WTC11 (cell line): ENCODE results near the gene KAT6B. TPM values are rescaled to one million over a fixed set of nuclear protein-coding genes. Genes with fewer than 3 reads are reported as not detected.

Experiments
- ATAC-seq: fragments of 200-7000 bp; cut with Tn5 transposase; 2 replicates; pipeline ENCODE4 v1.10.0; 2021; ENCODE audit warnings: mild to moderate bottlenecking, moderate library complexity
- CTCF ChIA-PET: fragments of 300-600 bp; sonication (Branson Sonifier 250); formaldehyde crosslinking; loops from one replicate; lab custom pipeline; 2021; ENCODE audit warnings: antibody characterized with exemption; lab: Charles Lee
- POLR2A ChIA-PET: fragments of 350-600 bp; sonication (Branson Sonifier 250); formaldehyde crosslinking; loops from one replicate; lab custom pipeline; 2021; ENCODE audit warnings: antibody characterized with exemption; lab: Charles Lee
- DNase-seq: peaks from one replicate; pipeline ENCODE4 v3.0.0; 2021; ENCODE audit warnings: low spot score
- H3K27ac Mint-ChIP-seq: 2 replicates; pipeline ENCODE4 v1.8.0; 2021; ENCODE audit warnings: mixed read lengths
- H3K27me3 Mint-ChIP-seq: 2 replicates; pipeline ENCODE4 v1.8.0; 2021; ENCODE audit warnings: low read depth, mild to moderate bottlenecking, moderate library complexity, mixed read lengths
- H3K36me3 Mint-ChIP-seq: 2 replicates; pipeline ENCODE4 v1.8.0; 2021; ENCODE audit warnings: mixed read lengths
- H3K4me1 Mint-ChIP-seq: 2 replicates; pipeline ENCODE4 v1.8.0; 2022; ENCODE audit warnings: mixed read lengths
- H3K4me3 Mint-ChIP-seq: 2 replicates; pipeline ENCODE4 v1.8.0; 2021; ENCODE audit warnings: mild to moderate bottlenecking, moderate library complexity, mixed read lengths
- H3K9me3 Mint-ChIP-seq: 2 replicates; pipeline ENCODE4 v1.8.0; 2021; ENCODE audit warnings: mixed read lengths
- FOXP1 ChIP-seq: sonication (generic); formaldehyde crosslinking; IDR thresholded peaks from 2 replicates; pipeline ENCODE4 v1.8.0; 2022; ENCODE audit warnings: missing genetic modification reagents, mild to moderate bottlenecking, moderate library complexity, borderline replicate concordance
- HMGA2 ChIP-seq: fragments of 250-450 bp; sonication (Bioruptor Pico); IDR thresholded peaks from 2 replicates; pipeline ENCODE4 v1.4.0; 2021; ENCODE audit warnings: mild to moderate bottlenecking, moderate library complexity
- JAZF1 ChIP-seq: fragments of 250-450 bp; sonication (Bioruptor Pico); IDR thresholded peaks from 2 replicates; pipeline ENCODE4 v1.9.0; 2021; ENCODE audit warnings: moderate library complexity, mild to moderate bottlenecking, inconsistent platforms
- KAT7 ChIP-seq: sonication (generic); formaldehyde crosslinking; IDR thresholded peaks from 2 replicates; pipeline ENCODE4 v1.8.1; 2023; ENCODE audit warnings: missing genetic modification reagents, mild to moderate bottlenecking, borderline replicate concordance
- MXD4 ChIP-seq: fragments of 250-450 bp; sonication (Bioruptor Pico); IDR thresholded peaks from 2 replicates; pipeline ENCODE4 v1.8.0; 2021; ENCODE audit warnings: mild to moderate bottlenecking, moderate library complexity, borderline replicate concordance
- MYBL2 ChIP-seq: sonication (generic); formaldehyde crosslinking; IDR thresholded peaks from 2 replicates; pipeline ENCODE4 v1.8.1; 2023; ENCODE audit warnings: mild to moderate bottlenecking, moderate library complexity, missing genetic modification reagents
- NFE2L1 ChIP-seq: sonication (generic); formaldehyde crosslinking; IDR thresholded peaks from 2 replicates; pipeline ENCODE4 v1.8.1; 2023; ENCODE audit warnings: missing genetic modification reagents
- TEAD4 ChIP-seq: sonication (generic); formaldehyde crosslinking; IDR thresholded peaks from 2 replicates; pipeline ENCODE4 v1.8.0; 2022; ENCODE audit warnings: mild to moderate bottlenecking, missing genetic modification reagents
- TP53 ChIP-seq: sonication (generic); formaldehyde crosslinking; IDR thresholded peaks from 2 replicates; pipeline ENCODE4 v1.8.1; 2023; ENCODE audit warnings: mild to moderate bottlenecking, missing genetic modification reagents
- ZMAT4 ChIP-seq: fragments of 250-450 bp; sonication (Bioruptor Pico); IDR thresholded peaks from 2 replicates; pipeline ENCODE4 v1.9.0; 2021; ENCODE audit warnings: mild to moderate bottlenecking
- ZNF138 ChIP-seq: sonication (generic); formaldehyde crosslinking; conservative IDR thresholded peaks from 2 replicates; pipeline ENCODE4 v1.8.1; 2022; ENCODE audit warnings: mild to moderate bottlenecking, moderate library complexity, missing genetic modification reagents
- ZNF281 ChIP-seq: sonication (generic); formaldehyde crosslinking; IDR thresholded peaks from 2 replicates; pipeline ENCODE4 v1.8.0; 2023; ENCODE audit warnings: mild to moderate bottlenecking, missing genetic modification reagents
- ZNF423 ChIP-seq: fragments of 250-450 bp; sonication (Bioruptor Pico); IDR thresholded peaks from 2 replicates; pipeline ENCODE4 v2.1.2; 2022; ENCODE audit warnings: mild to moderate bottlenecking, moderate library complexity
- total RNA-seq: library from RNA; stranded (reverse); gene quantifications from 3 replicates; pipeline ENCODE4 v1.2.3, GENCODE V29; 2021
- TF ChIP-seq, protein P1 (sequence below): sonication (generic); formaldehyde crosslinking; IDR thresholded peaks from 2 replicates; pipeline ENCODE4 v1.8.1; 2023; ENCODE audit warnings: mild to moderate bottlenecking, missing genetic modification reagents, moderate library complexity
- TF ChIP-seq, protein P2 (sequence below): fragments of 250-450 bp; sonication (Bioruptor Pico); IDR thresholded peaks from 2 replicates; pipeline ENCODE4 v1.9.0; 2021; ENCODE audit warnings: mild to moderate bottlenecking, borderline replicate concordance
- TF ChIP-seq, protein P3 (sequence below): fragments of 250-450 bp; sonication (Bioruptor Pico); IDR thresholded peaks from 2 replicates; pipeline ENCODE4 v1.9.0; 2021; ENCODE audit warnings: moderate library complexity, mild to moderate bottlenecking, inconsistent platforms, borderline replicate concordance

Gene KAT6B
- total RNA-seq, 1 experiment from 2014 or later: 18.5 TPM

GRCh38 chr10:75037171-75038153 lies 211.1 kb downstream of the KAT6B start:
- Mint-ChIP-seq H3K9me3 (no peaks in the 10 kb centered on the region), H3K27ac (no peak overlapping the region), H3K4me3 (no peak overlapping the region), H3K36me3 (no peaks in the 10 kb centered on the region), H3K4me1 (peaks cover 7% of the 10 kb centered on the region; the same call in 1 of the 2 replicates), H3K27me3 (no peaks in the 10 kb centered on the region)
- DNase-seq: no peak
- ChIA-PET POLR2A (no interaction called here), CTCF (interaction anchor here (0.9 kb wide), 1 partner anchor 198 kb away, joined by 3 read pairs; the partner anchor contains the start of gene COMTD1)
- ATAC-seq: no peak
- TF ChIP-seq JAZF1 (CRISPR knock-in tag) (no peak), ZNF138 (CRISPR knock-in tag) (no peak)
- TF ChIP-seq, protein P1, sequence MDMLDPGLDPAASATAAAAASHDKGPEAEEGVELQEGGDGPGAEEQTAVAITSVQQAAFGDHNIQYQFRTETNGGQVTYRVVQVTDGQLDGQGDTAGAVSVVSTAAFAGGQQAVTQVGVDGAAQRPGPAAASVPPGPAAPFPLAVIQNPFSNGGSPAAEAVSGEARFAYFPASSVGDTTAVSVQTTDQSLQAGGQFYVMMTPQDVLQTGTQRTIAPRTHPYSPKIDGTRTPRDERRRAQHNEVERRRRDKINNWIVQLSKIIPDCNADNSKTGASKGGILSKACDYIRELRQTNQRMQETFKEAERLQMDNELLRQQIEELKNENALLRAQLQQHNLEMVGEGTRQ (CRISPR knock-in tag): no peak
- TF ChIP-seq, protein P2, sequence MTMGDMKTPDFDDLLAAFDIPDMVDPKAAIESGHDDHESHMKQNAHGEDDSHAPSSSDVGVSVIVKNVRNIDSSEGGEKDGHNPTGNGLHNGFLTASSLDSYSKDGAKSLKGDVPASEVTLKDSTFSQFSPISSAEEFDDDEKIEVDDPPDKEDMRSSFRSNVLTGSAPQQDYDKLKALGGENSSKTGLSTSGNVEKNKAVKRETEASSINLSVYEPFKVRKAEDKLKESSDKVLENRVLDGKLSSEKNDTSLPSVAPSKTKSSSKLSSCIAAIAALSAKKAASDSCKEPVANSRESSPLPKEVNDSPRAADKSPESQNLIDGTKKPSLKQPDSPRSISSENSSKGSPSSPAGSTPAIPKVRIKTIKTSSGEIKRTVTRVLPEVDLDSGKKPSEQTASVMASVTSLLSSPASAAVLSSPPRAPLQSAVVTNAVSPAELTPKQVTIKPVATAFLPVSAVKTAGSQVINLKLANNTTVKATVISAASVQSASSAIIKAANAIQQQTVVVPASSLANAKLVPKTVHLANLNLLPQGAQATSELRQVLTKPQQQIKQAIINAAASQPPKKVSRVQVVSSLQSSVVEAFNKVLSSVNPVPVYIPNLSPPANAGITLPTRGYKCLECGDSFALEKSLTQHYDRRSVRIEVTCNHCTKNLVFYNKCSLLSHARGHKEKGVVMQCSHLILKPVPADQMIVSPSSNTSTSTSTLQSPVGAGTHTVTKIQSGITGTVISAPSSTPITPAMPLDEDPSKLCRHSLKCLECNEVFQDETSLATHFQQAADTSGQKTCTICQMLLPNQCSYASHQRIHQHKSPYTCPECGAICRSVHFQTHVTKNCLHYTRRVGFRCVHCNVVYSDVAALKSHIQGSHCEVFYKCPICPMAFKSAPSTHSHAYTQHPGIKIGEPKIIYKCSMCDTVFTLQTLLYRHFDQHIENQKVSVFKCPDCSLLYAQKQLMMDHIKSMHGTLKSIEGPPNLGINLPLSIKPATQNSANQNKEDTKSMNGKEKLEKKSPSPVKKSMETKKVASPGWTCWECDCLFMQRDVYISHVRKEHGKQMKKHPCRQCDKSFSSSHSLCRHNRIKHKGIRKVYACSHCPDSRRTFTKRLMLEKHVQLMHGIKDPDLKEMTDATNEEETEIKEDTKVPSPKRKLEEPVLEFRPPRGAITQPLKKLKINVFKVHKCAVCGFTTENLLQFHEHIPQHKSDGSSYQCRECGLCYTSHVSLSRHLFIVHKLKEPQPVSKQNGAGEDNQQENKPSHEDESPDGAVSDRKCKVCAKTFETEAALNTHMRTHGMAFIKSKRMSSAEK (CRISPR knock-in tag): no peak

DNA sequence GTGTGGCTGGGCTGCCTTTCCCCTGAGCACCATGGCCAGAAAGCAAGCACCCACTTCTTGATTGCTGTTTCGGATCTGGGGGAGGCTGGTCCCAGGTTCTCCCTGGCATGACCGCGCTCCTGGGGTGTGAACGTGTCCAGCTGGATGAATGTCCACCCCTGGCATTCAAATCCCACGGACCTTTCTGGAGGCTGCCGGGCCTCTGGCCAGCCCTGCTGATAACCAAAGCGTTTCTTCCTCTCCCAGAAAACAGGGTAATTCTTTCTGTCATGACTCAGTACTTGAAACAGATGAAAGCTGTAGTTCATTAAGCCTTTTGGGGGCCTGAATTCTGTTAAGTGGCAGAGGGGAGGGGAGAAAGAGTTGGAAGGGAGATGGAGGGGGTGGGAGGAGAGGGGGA lies 211.9 kb downstream of the KAT6B start:
- no peak for ATAC-seq
- H3K27ac Mint-ChIP-seq: no peak overlapping the region
- H3K36me3 Mint-ChIP-seq: no peaks in the 10 kb centered on the region
- POLR2A ChIA-PET: no interaction called here
- H3K4me3 Mint-ChIP-seq: no peak overlapping the region
- CTCF ChIA-PET: no interaction called here
- no peak for DNase-seq
- no peaks in the 10 kb centered on the region; the same call in 1 of the 2 replicates for H3K27me3 Mint-ChIP-seq
- H3K4me1 Mint-ChIP-seq: peaks cover 7% of the 10 kb centered on the region; the same call in 1 of the 2 replicates
- no peak for TF ChIP-seq MYBL2 (CRISPR knock-in tag)
- no peak for TF ChIP-seq HMGA2
- TF ChIP-seq ZNF281 (CRISPR knock-in tag): no peak
- no peak for TF ChIP-seq ZNF423
- no peak for TF ChIP-seq MXD4 (CRISPR knock-in tag)
- no peaks in the 10 kb centered on the region for H3K9me3 Mint-ChIP-seq

GRCh38 chr10:75040576-75040975 lies 214.2 kb downstream of the KAT6B start:
- H3K4me3 Mint-ChIP-seq: no peak overlapping the region
- TF ChIP-seq NFE2L1 (CRISPR knock-in tag): no peak
- TF ChIP-seq KAT7: no peak
- no peak for TF ChIP-seq MYBL2 (CRISPR knock-in tag)
- TF ChIP-seq TEAD4 (CRISPR knock-in tag): no peak
- TF ChIP-seq ZMAT4: no peak
- TF ChIP-seq, protein P3, sequence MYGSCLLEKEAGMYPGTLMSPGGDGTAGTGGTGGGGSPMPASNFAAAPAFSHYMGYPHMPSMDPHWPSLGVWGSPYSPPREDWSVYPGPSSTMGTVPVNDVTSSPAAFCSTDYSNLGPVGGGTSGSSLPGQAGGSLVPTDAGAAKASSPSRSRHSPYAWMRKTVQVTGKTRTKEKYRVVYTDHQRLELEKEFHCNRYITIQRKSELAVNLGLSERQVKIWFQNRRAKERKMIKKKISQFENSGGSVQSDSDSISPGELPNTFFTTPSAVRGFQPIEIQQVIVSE: no peak
- no peak for TF ChIP-seq TP53 (CRISPR knock-in tag)
- no peak for TF ChIP-seq FOXP1 (CRISPR knock-in tag)
- peaks cover 20% of the 10 kb centered on the region for H3K27me3 Mint-ChIP-seq
- no peak for ATAC-seq
- CTCF ChIA-PET: no interaction called here
- H3K9me3 Mint-ChIP-seq: no peaks in the 10 kb centered on the region
- no peaks in the 10 kb centered on the region for H3K4me1 Mint-ChIP-seq
- H3K36me3 Mint-ChIP-seq: no peaks in the 10 kb centered on the region
- H3K27ac Mint-ChIP-seq: no peak overlapping the region
- POLR2A ChIA-PET: no interaction called here
- DNase-seq: no peak
